ENCODE measurements around the gene TMEM132D. TPM values are rescaled to one million over a fixed set of nuclear protein-coding genes. Genes with fewer than 3 reads are reported as not detected.

The TMEM132D gene
- total RNA-seq, 1 donor from 2014 or later = 1.1 TPM

DNA sequence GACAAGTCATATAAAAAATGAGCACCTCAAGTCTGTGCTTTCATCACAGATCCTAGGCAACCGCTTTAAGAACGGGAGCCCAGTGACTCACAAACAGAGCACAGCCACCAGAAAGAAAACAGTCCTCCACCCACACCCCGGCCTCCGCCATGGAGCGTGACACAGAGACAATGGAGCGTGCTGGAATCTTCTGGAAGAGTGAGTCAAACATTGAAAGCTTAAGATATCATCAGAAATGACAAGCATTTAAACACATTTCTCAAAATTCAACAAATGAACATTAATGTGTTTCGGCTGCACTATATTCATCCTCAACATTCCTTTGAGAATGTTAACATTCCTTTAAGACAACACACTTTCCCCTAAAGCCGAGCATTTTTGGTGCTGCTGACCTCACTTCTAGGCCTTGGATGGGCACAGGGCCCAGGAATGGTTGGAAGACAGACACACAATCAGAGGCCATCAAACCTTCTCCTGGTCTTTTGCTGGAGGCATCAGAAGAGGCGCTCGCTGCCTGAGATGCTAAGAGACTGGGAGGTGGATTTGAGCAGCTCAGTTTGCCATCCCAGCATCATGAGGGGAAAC, 23.6 kb upstream of the TMEM132D start:
- H3K9me3 Mint-ChIP-seq = no peaks in the 10 kb centered on the region
- Histone ChIP-seq H3K27me3 (no peaks in the 10 kb centered on the region), H4K20me1 (ENCODE audit: low read depth) (no peaks in the 10 kb centered on the region), H3K79me2 (ENCODE audit: low read depth) (no peaks in the 10 kb centered on the region), H3F3A (ENCODE audit: low read depth) (no peaks in the 10 kb centered on the region), H3K9me3 (ENCODE audit: low read depth) (no peaks in the 10 kb centered on the region), H3K9ac (no peak overlapping the region), H3K4me1 (no peaks in the 10 kb centered on the region), H2AFZ (replicated peaks) (no peak overlapping the region), H3K36me3 (no peaks in the 10 kb centered on the region), H3K4me2 (no peak overlapping the region), H3K4me3 (no peak overlapping the region), H3K27ac (no peak overlapping the region)
- H3K4me3 Mint-ChIP-seq = no peak overlapping the region
- H3K36me3 Mint-ChIP-seq = no peaks in the 10 kb centered on the region
- peaks cover 7% of the 10 kb centered on the region for H3K27me3 Mint-ChIP-seq (ENCODE audit: insufficient read depth, low read depth)
- H3K27ac Mint-ChIP-seq = no peak overlapping the region
- TF ChIP-seq EZH2 (IDR thresholded peaks at IDR 0.05) = no peak
- TF ChIP-seq EZH2phosphoT487 (IDR thresholded peaks at IDR 0.05) = no peak
- TF ChIP-seq, protein P1, sequence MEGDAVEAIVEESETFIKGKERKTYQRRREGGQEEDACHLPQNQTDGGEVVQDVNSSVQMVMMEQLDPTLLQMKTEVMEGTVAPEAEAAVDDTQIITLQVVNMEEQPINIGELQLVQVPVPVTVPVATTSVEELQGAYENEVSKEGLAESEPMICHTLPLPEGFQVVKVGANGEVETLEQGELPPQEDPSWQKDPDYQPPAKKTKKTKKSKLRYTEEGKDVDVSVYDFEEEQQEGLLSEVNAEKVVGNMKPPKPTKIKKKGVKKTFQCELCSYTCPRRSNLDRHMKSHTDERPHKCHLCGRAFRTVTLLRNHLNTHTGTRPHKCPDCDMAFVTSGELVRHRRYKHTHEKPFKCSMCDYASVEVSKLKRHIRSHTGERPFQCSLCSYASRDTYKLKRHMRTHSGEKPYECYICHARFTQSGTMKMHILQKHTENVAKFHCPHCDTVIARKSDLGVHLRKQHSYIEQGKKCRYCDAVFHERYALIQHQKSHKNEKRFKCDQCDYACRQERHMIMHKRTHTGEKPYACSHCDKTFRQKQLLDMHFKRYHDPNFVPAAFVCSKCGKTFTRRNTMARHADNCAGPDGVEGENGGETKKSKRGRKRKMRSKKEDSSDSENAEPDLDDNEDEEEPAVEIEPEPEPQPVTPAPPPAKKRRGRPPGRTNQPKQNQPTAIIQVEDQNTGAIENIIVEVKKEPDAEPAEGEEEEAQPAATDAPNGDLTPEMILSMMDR (IDR thresholded peaks at IDR 0.05) = no peak
- DNase-seq (ENCODE audit: low spot score) = no peak
- H3K4me1 Mint-ChIP-seq = no peaks in the 10 kb centered on the region

DNA sequence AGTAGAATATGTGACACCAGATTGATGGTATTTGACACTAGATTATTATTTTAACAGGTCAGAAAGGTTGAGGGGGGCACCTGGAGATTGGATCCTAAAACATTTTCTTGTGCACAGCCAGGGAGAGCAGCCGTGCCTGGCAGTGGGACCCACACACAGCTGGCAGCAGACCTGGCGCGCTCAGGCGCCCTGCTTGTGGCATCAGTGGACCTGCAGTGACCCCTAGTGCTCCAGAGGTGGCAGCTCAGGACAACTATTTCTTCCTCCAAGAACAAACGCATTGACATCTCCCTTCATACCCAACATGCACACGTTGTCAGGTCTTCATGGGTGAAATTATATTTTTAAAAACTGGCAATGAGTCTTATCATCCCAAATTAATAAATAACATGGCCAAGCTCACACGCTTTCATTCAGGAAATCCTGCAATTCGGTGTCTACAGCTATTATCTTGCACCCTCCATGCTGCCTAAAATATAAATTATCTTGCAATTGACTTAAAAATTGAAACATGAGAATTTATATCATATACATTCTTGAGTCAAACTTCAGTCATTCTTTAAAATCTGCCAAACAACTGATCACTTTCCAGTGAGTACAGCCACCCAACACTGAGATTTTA, 7.7 kb upstream of the TMEM132D start:
- peaks cover 43% of the 10 kb centered on the region for H3K27me3 ChIP-seq
- Mint-ChIP-seq H3K4me1 (peaks cover 25% of the 10 kb centered on the region), H3K27me3 (ENCODE audit: insufficient read depth, low read depth) (peaks cover 25% of the 10 kb centered on the region), H3K9me3 (no peaks in the 10 kb centered on the region), H3K36me3 (peaks cover 2% of the 10 kb centered on the region), H3K27ac (no peak overlapping the region), H3K4me3 (no peak overlapping the region)
- H3K4me1 ChIP-seq = no peaks in the 10 kb centered on the region
- H3K36me3 ChIP-seq = no peaks in the 10 kb centered on the region
- no peak overlapping the region for H3K9ac ChIP-seq
- no peak overlapping the region for H2AFZ ChIP-seq (replicated peaks)
- no peaks in the 10 kb centered on the region for H4K20me1 ChIP-seq (ENCODE audit: low read depth)
- TF ChIP-seq, protein P1 (IDR thresholded peaks at IDR 0.05) = peak; percentile 94
- TF ChIP-seq EZH2 (IDR thresholded peaks at IDR 0.05) (no peak), EZH2phosphoT487 (IDR thresholded peaks at IDR 0.05) (no peak)
- H3K79me2 ChIP-seq (ENCODE audit: low read depth) = no peaks in the 10 kb centered on the region
- H3K4me2 ChIP-seq = no peak overlapping the region
- no peaks in the 10 kb centered on the region for H3F3A ChIP-seq (ENCODE audit: low read depth)
- H3K27ac ChIP-seq = no peak overlapping the region
- H3K9me3 ChIP-seq (ENCODE audit: low read depth) = no peaks in the 10 kb centered on the region
- H3K4me3 ChIP-seq = no peak overlapping the region
- DNase-seq (ENCODE audit: low spot score) = peak; percentile 88

DNA sequence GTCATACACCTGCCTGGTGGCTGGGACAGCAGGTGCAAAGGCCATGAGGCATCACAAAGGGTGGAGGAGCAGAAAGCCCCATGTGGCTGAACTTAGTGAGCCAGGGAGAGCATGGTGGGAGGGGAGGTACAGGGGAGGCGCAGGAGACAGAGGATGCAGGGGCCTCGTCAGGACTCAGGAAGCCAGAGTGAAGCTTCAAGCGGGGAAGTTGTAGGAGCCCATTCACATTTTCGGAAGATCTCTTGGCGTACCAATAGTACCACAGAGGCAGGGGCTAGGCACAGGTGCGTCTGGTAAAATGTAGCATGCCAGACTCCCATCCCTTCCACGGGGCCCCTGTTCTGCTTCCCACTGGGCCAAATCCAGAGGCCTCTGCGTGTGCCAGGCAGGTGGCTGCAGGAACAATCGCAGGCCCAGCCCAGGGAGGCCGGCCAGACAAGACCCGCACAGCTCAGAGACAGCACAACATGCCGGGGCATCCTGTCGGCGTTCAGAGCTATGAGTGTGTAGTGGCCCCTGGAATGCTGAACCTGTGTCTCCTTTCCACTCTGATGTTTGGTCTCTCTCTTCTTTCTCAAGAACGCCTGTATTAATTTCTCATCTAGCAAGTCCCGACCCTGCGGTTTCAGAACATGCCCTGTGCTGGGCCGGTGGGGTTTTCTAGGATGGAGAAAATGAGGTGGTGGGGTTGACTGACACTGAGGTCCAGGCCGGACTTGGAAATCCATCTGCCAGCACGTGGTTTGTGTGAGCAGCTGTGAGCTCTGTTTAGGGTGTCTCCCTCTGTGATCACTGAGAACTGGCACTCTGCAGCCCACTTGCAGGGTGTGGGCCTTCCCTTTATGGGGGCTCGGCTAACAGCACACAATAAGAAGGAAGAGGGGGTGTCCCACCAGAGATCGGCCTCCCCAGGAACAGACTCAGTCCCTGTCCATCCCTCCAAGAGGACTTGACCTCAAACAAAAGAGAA, 5.5 kb upstream of the TMEM132D start:
- peaks cover 22% of the 10 kb centered on the region for H3K4me1 Mint-ChIP-seq
- no peak overlapping the region for H3K4me3 ChIP-seq
- peaks cover 32% of the 10 kb centered on the region for H3K27me3 Mint-ChIP-seq (ENCODE audit: insufficient read depth, low read depth)
- TF ChIP-seq, protein P1 (IDR thresholded peaks at IDR 0.05) = no peak
- TF ChIP-seq EZH2 (IDR thresholded peaks at IDR 0.05) = no peak
- no peak for TF ChIP-seq EZH2phosphoT487 (IDR thresholded peaks at IDR 0.05)
- H3K9ac ChIP-seq = no peak overlapping the region
- no peaks in the 10 kb centered on the region for H3K9me3 ChIP-seq (ENCODE audit: low read depth)
- no peaks in the 10 kb centered on the region for H3K36me3 ChIP-seq
- DNase-seq (ENCODE audit: low spot score) = no peak
- no peak overlapping the region for H3K4me3 Mint-ChIP-seq
- H3K27me3 ChIP-seq = peaks cover 65% of the 10 kb centered on the region
- H2AFZ ChIP-seq (replicated peaks) = no peak overlapping the region
- peaks cover 5% of the 10 kb centered on the region for H4K20me1 ChIP-seq (ENCODE audit: low read depth)
- no peaks in the 10 kb centered on the region for H3K4me1 ChIP-seq
- H3K79me2 ChIP-seq (ENCODE audit: low read depth) = no peaks in the 10 kb centered on the region
- peaks cover 2% of the 10 kb centered on the region for H3F3A ChIP-seq (ENCODE audit: low read depth)
- H3K36me3 Mint-ChIP-seq = peaks cover 2% of the 10 kb centered on the region
- no peak overlapping the region for H3K27ac ChIP-seq
- no peak overlapping the region for H3K4me2 ChIP-seq
- peak overlapping the region; percentile 62 for H3K27ac Mint-ChIP-seq
- H3K9me3 Mint-ChIP-seq = no peaks in the 10 kb centered on the region
